ENCODE data around the gene DPYSL3.
A peak's percentile ranks its signal among the peaks of the same experiment; 100 is the strongest.
"Not testable (repeated sequence)": the region's sequence is repeated elsewhere in the genome, so short reads cannot be mapped to it uniquely, and the experiment has no call there.

Gene DPYSL3

DNA sequence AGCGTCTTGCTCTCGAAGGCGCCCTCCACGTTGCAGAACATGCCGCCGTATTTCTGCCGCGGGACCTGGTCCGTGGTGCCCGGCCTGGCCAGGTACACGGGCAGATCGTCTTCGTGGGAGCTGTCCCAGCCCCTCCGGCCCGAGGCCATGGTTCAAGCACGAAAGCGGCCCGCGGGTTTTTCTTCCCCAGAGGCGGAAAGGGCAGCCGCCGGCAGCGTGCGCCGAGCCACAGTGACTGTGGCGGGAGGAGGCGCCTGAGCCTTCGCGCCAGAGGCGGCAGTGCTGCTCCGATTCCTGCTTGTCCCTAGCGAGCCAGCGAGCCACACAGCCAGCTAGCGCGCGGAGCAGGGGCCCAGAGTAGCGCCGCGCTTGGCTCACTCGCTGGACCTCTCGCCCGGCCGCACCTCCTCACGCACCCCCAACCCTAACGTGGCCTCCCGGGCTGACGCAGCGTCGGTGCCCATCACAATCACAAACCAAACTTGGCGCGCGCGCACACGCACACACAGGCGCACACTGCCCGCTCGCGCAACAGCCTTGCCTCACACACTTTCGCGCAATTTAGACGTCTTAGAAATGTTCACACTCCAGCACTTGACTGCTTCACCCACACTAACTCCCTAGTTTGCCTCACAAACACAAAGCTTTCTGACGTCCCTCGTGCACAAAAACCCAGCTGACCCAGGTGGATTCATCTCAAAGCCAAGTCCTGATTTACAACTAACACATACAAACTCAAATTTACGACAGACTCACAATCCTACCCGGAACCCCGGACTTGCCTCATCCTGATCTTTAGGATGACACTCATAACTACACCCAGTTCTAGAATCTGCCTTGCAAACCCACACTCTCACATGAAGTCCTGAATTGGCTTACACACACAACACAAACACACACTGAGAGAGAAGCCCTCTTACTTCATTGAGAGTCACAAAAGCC is at the start of gene DPYSL3:
DPYSL3 (minus strand) TSS at position 359 of the 942 bp plus-strand sequence; CDS start at position 149, 210 bp downstream.
- DNase-seq, result no peak

GRCh38 chr5:147558826-147559225 is 49.0 kb upstream of the DPYSL3 start:
- DNase-seq, result peak in 1 of 2 donors; percentile 1

DNA sequence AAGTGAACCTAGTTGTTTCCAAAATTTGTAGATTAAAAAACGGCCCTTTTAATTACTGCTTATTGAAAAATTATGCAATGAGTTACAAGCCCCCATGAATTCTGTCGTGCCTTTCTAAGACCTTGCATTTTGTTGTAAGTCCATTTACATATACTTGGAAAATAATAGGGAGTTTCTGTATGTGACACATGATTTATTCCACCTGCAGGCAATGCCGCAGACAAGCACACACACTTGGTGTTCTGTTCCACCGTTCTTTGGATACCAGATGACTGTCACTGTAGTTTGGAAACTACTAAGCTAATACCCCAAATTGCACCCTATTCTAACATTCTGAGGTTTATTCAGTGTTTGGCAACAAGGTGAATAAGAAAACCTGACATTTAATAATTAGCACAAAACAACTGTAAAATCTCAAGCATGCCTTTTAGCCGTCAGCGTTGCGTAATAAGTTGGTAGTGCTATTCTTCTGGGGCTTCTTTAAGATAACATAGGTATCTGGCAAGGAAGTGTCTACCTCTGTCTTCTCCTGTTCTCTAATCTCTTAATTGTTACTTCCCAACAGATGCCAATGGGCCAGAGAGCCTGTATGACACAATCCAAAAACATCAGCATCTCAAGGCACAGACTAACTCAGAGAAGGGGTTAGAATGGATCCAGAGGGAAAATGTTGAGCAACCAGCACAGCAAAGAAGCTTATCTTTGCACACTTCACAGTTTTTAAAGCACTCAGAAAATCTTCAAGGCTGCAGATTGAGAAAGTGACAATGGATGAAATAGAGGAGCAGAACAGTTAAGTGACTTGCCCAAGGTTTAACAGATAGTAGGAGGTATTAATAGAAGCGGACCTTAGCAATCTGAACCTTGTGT is 48.2 kb upstream of the DPYSL3 start:
- DNase-seq, result no peak

GRCh38 chr5:147555176-147555575 is 45.3 kb upstream of the DPYSL3 start:
- DNase-seq, result no peak

DNA sequence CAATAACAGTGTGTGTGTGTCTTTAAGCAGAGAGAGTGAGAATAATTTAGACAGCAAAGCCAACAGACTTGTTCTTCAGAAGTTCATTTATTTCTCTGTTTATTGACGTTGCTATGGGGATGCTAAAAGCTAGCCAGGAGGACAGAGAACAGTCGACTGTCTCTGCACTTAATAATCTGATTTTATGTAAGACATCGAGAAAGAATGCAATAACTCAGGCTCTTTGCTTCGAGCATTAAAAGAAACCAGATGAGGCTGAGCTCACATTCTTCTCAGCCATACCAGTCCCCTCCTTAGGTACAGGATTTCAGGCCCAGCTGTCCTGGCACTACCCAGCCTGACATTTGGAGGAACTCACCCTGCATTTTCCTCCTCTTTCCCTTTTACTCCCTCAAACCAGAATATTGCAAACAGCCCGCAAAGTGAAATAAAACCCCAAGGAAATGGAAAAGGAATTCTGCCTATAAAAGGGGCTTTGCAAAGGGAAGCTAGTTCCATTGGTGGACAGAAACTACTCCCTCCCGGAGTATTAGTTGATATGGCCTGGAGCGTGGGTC is 44.5 kb upstream of the DPYSL3 start:
- no peak for DNase-seq

DNA sequence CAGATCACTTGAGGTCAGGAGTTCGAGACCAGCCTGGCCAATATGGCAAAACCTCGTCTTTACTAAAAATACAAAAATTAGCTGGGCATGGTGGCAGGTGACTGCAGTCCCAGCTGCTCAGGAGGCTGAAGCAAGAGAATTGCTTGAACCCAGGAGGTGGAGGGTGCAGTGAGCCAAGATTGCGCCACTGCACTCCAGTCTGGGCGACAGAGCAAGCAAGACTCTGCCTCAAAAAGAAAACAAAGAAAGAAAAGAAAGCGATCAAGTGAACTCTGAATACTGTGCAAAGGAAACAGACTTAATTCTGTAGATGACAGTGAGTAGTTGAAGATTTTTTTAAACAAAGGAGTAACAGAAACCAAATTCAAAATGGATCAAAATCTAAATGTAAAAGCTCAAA is 43.9 kb upstream of the DPYSL3 start:
- not testable (repeated sequence) for DNase-seq

- no peak for DNase-seq
These were observed 43.0 kb upstream of the DPYSL3 start for GRCh38 chr5:147552897-147553296.

DNA sequence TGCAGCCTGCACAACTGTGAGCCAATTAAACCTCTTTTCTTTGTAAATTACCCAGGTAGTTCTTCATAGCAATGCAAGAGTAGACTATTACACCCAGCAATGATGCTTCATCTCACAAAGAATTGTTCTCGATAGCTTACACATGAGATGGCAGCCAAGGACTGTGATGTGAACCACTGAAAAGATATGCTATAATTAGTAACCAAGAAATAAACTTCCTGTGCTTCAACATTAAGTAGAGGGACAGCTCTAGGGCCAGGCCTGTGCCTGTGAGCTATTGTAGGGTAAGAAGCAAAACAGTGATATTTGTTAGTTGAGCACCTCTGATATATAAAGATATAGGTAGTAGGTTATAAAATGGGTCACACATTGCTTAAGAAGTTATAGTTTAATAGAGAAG is 41.8 kb upstream of the DPYSL3 start:
- no peak for DNase-seq

- DNase-seq, result no peak
These were observed 37.9 kb upstream of the DPYSL3 start for GRCh38 chr5:147547730-147548129.

DNA sequence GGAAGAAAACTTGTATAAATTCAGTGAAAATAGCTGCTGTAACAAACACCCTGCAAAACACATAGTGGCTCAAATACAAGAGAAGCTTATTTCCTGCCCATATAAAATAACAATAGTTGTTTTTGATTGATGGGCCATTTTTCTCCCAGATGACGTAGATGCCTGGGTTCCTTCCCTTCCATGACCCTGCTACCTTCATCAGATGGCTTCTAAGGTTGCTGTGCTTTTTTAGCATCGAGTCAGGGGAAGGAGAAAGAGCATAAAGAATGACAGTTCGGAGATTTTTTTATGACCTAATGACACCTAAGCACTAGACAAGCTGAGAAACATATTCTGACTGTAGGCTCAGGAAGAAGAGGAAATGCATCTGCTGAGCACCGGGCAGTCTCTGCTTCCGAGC is 34.7 kb upstream of the DPYSL3 start:
- no peak for DNase-seq

DNA sequence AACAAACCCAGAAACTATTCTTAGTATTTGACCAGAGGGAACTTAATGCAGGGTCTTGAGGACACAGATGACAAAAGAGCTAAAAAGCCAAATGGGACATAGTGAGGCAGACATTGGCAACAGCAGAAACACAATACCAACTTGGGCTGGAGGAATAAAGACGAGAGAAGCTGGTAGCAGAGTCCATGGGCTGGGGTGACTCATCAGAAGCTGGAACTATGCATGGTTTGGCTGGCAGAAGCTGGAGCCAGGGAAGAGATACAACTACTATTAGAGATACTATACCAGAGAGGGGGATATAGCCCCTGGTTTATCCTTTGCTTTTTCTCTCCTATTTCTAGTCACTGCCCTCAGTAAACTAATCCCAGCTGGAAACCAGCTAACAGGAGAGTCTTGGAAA is 29.2 kb upstream of the DPYSL3 start:
- no peak for DNase-seq

DNA sequence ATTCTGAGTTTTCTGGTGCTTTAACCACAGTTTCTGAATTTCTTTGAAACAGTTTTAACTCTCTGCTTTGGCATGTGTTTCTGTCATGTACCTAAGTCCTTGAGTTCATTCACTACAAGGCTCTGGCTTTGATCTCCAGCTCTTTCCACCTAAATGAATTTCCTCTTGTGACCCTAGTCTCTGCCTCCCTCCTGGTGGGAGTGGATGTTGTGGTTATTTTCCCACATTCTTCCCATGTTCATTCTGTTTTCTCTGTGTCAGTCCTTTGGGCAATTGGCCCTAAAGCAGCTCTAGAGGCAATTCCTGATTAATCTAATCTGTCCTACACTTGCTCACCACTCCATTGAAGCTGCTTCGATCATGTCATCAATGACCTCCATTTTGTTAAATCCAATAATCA is 28.4 kb upstream of the DPYSL3 start:
- DNase-seq, result no peak

GRCh38 chr5:147534172-147534951 is 24.5 kb upstream of the DPYSL3 start:
- no peak for DNase-seq

DNA sequence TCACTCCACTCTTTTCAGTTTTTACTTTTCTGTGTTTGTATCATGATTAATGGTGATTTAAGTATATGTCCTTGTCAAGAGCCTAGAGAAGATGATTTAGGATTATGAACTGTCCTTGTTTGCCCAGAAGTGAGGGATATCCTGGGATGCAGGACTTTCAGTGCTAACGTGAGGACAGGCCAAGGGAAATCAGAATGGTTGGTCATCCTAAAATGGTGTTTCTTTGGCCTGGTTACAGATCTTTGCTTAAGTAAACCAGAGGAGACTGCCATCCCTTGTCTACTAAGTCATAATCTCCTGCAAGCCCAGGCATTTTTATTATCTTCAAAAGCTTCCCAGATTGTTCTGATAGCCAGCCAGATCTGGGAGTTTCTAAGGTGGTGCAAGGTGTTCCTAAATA is 22.3 kb upstream of the DPYSL3 start:
- no peak for DNase-seq

DNA sequence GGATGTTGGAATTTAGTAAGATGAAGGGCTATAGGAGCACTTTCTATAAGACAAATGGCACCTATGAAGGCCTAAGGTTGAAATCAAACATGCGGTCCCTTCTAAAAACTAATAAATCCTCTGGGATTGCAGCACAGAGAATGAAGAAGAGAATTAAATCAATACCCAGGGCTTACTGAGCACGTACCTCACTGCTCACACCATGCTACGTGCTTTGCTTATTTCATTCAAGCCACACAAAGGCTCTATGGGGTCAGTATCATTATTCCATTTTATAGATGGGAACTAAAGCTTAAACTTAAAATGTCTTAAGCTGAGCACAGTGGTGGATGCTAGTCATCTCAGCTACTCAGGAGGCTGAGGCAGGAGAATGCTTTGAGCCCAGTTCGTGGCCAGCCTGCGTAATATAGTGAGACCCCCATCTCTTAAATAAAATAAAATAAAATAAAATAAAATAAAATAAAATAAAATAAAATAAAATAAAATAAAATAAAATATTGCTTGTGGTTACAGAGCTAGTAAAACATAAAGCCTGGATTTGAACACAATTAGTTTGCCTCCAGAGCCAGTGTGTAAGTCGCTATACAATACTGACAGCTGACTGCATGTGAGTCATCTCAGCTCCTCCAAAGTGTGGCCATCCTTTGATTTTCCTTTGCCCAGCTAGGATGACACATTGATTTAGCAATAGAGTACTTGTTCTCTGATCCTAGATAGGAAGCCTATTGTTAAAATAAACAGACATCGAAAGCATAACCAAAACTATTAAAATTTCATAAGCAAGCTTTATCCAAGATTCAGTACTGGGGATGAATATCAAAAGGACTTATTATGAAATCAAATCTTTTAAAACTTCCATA is 20.9 kb upstream of the DPYSL3 start:
- no peak for DNase-seq

DNA sequence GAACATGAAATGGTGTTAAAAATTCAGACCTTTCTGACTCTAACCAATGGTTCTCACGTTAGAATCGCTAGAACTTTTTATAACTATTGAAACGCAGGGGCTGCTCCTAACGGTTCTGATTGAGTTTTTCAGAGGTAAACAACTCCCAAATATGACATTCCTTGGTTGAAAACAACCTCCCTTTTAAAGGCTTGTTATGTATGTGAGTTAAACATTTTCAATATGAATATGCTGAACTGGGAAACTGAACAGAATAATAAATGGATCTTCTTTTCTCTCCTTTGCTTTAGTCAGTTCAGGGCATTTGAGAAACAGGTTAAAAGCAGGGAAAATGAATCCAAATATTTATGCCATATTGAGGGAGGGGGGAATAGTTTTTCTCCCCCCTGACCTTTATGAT is 13.2 kb upstream of the DPYSL3 start:
- DNase-seq, result no peak

DNA sequence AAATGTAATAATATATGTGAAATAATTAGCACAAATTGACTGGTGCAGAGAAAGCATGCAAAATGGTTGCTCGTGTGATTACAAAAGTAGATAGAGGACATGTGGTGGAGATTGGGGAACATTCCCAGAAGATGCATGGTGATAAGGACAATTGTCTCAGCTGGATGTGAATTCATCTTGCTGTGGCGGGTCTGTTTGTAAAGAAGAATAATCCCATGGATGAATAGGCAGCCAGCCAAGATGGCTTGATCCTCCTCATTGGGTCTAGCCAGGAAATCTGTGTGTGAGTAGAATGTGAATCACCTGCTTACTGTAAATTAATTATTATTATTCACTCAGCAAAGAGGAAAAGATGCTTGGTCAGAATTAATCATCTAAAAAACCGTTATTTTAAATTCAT is 12.6 kb upstream of the DPYSL3 start:
- DNase-seq, result no peak

GRCh38 chr5:147520450-147520849 is 10.6 kb upstream of the DPYSL3 start:
- no peak for DNase-seq

- DNase-seq, result no peak
These were observed 9.5 kb upstream of the DPYSL3 start for GRCh38 chr5:147519380-147519779.

GRCh38 chr5:147517383-147517782 is 7.5 kb upstream of the DPYSL3 start:
- no peak for DNase-seq

DNA sequence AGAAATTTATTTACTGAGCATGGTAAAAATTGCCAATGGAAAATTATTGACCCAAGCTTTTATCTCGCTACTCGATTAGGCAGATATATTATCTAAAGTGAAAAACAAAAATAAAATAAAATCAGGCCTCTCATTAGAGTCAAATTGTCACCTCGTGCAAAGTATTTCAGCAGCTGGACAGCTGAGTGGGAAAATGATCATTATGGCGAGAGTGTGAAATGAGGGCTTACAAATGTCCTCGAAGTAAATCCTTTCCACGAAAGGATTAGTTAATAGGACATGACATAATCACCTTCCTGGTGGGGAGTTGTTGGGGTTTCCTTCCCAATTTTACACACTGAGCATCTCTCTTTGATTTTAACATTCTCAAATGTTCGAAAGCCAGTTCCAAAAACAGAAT is 5.4 kb upstream of the DPYSL3 start:
- no peak for DNase-seq
